Measurements from ENCODE around the gene ANKRD17.

Gene ANKRD17

DNA sequence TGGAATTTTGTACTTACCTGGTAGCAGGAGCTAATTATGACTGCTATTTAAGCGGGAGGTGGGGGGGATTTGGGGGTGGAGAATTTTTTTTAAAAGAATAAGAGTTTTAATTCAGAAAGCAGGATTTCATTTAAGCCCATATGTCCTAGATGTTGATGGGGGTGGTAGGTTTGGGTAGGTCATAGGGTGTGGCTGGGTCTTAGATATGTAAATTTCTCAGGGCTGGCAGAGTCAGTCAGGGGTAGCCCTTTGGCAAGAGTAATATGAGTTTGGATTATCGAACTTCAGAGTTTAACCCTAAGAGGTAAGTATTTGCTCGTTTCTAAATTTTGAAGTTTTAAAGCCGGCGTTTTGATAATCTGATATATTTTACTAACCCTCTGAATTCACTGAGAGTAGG, 153.9 kb downstream of the ANKRD17 start:
- no peak for DNase-seq

DNA sequence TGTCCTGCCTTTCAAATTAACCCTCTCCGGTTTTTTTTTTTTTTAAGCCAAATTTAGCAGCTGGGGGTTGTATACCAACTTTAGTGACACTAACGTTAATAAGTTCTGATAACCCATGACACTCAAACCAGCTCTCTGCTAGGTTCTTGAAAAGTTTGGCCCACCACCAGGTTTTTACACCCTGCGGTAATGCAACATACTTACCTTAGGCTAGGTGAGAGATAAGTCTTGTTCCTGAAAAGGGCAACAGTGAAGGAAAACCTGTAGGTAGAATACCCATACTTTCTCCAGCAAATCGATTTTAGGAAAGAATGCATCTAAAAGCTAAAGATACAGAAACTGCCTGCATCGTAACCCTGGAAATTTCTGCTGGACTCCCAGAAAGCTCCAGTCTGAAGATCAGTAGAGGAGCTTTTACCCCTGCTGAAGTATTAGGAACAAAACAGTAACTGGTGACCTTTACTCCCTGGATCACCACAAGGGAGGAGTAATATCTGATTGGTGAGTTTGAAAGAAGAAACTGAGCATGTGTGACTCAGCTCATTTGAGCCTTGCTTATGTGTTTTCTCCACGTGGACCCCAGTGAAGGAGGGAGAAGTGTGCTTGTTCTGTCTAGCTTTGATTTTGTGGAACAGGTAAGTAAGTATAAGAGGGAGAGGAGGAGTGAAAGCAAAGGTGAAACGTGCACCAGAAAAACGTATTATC, 154.6 kb downstream of the ANKRD17 start:
- DNase-seq: no peak

DNA sequence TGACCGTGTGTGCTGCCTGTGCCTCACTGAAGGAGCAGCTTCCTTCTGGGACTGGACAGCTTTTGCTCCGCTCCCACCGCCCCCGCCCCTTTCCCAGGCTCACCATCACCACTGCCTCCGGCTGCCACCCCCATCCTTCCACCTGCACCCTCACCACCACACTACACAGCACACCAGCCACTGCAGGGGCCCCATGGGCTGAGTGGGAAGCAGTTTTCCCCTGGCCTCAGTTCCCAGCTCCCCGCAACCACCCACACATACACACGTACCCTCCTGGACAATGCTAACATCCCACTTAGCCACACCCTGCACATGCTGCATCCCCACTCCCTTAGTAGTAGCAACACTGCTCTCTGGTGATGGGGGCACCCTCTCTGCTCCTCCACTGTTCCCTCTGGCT, 159.5 kb downstream of the ANKRD17 start:
- DNase-seq: no peak

DNA sequence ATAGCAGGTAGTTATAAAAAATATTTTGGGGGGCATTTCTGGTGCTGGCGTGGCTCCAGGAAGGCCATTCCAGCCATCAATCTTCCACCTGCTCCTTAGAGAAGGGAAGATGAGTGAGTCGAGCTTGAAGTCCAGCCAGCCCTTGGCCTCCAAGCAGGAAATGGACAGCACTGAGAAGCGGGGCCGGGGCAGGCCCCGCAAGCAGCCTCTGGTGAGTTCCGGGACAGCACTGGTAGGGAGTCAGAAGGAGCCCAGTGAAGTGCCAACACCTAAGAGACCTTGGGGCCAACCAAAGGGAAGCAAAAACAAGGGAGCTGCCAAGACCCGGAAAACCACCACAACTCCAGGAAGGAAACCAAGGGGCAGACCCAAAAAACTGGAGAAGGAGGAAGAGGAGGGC, 159.9 kb downstream of the ANKRD17 start:
- no peak for DNase-seq

DNA sequence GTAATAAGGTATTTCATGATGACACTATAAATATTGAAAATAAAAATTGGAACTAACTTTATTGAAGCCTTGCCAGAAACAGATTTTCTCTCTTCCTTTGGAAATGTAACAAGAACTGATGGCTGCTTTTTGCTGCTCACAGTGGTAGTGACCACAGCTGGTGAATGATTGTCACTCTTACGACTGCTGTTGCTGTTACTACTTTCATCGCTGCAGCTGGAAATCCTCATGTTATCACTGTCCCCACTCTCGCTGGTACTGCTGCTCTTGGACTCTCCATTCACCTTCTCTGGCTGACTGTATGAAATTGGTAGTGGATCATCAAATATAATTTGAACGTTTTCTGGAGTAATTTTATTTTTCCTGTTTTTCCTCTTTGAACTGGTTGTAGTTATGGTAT, 160.6 kb downstream of the ANKRD17 start:
- DNase-seq: no peak

DNA sequence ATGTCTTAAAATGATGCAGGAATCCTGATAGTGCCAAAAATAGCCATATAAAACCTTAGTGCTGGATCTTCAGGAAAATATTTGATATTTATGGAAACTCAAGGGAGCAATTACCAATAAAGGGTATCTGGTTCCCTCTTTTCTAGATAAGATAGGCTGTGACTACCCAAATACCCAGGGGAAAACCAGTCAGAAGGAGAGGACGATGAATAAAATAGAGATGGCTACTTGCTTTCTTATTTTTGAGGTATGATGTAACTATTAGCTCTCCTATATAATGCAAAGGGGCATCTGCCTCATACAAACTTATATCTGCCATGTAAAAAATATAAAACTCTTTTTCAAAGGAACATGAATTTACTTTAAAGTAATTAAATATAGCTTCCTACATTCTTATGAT, 165.7 kb downstream of the ANKRD17 start:
- no peak for DNase-seq

DNA sequence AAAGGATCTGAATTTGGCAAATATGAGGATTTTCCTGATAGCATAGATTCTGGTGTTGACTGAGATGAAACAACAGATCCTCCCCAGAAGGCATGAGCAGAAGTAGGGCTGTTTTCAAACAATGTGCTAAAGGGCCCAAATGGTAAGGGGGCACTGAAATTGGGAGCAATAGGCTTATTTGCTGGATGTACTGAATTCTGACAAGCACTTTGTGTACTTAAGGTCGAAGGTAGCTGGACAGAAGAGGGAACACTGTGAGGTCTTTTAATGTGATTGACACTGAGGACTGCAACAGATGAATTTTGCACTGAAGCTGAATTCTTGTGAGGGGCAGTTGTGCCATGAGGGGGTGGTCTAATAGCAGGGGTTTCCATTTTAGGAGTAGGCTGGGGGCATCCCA, 167.9 kb downstream of the ANKRD17 start:
- no peak for DNase-seq

DNA sequence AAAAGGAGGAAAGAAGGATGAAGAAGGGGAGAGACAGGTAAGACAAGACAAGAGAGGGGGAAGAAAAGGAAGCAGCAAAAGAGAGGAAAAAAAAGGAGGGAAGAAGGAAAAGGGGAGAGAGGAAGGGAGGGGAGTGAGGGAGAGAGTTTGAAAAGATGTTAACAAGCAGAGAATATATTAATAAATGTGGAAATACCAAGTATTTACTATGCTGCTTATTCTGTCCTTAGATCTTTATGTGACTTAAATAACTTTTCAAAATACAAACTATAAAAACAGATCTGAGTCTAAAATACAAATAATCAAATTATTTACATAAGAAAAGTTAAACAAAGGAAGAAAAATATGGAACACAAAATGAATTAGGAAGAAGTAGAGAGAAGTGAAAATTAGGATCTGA, 170.7 kb downstream of the ANKRD17 start:
- no peak for DNase-seq

DNA sequence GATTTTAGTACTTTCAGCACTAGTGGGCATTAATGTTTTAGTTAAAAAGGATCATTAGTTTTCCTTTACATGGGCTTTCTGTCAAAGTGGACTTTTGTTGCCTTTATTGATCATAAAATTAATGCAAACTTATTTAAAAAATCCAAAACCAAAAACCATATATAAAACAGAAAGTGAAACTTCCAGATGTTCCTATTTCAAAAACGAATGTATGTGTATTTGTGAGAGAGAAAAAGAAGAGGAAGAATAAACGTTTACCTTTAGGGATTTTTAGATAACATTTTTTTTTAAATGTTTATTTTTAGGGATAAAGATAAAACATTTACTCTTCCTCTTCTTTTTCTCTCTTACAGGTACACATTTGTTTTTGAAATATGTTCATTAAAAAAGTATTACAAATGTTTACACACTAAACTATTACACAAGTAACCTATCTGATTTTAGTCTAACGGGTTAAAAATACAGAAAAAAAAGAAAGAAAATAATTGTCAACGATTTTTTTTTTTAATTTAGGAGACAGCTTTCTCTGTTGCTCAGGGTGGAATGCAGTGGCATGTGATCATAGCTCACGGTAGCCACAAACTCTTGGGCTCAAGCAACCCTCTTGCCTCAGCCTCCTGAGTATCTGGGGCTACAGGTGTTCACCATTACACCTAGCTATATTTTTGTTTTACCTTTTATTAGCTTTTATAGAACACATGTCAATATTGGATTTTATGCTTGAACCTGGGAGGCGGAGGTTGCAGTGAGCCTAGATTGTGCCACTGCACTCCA, 172.3 kb downstream of the ANKRD17 start:
- no peak for DNase-seq

DNA sequence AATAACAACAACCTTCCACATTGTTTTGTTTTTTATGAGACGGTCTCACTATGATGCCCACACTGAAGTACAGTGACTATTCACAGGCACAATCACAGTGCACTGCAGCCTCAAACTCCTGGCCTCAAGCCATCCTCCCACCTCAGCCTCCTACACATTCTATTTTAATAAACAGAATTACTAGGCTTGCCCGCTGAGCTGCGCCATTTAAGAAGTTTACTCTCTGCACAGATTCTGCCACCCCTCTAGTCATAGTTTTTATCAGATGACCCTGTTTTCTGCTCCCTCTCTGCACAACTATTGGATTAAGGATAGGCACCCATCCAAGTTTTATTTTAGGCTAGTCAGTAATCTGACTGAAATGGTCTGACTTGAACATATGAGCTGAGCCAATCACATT, 177.8 kb downstream of the ANKRD17 start:
- DNase-seq: no peak

DNA sequence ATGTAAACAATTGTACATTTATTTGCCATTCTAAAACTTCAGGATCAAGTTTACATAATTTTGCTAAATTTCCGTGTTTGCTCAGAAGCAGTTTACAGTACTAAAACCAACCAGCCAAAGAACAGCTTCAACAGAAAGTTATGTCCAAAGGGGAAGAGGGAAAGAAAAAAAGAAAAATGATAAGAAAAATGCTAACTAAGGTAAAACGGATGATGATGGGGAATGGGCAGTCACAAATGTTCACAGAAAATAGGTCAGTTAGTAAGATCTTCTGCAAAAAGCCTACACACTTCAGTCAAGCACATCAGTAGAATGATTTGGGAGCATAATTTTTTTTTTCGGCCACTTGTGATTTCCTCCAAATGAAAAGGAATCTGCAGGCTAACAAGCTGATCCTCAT, 182.8 kb downstream of the ANKRD17 start:
- DNase-seq: no peak

DNA sequence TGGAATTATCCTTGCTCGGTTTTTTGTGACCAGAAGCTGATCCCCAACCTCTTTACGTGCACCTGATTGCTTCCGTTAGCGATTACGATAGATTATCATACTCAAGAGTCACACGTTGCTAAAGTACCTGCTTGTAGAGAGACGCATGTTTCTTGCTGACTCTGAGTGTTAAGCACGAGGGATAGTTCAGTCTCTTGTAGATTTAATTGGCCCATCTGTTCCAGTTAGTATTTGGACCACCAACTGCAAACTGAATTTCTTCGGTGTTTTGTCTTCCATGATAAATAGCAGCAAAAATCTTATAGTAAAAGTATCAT, 188.6 kb downstream of the ANKRD17 start:
- no peak for DNase-seq

DNA sequence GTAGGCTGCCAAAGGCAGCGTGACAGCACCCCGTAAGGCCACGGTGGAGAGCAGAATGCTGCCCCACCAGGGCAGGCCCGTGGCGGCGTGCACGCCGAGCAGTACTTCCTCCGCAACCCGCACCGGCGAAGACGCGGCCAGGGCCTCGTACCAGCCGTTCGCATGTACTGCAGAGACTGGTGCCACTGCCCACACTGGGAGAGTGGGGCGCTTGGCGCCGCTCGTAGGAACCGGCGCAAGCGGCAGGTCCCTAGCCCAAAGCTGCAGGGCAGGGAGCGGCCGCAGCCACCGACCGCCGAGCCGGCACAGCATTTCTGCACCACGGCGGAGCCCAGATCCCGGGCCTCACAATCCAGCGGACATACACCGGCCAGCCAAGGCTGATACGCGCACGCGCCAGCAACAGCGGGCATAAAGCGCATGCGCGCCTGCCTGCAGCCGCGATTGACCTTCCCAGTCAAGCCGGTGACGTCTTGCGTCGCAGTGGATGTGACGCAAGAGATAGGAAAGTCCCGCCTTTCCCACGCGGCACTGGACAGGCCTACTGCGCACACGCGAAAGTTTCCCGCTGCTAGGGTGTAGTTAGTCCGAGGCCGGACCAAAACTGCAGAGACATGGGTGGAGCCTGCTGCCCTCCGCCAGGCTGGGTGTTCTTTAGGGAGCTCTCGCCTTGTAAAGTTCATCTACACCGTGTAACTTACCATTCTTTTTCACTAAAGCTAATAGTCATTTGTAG, 189.1 kb downstream of the ANKRD17 start, which contains the start of gene COX18:
COX18 (minus strand) TSS at position 379 of the 736 bp plus-strand sequence; CDS start at position 312, 67 bp downstream.
- DNase-seq: peak; percentile 92

DNA sequence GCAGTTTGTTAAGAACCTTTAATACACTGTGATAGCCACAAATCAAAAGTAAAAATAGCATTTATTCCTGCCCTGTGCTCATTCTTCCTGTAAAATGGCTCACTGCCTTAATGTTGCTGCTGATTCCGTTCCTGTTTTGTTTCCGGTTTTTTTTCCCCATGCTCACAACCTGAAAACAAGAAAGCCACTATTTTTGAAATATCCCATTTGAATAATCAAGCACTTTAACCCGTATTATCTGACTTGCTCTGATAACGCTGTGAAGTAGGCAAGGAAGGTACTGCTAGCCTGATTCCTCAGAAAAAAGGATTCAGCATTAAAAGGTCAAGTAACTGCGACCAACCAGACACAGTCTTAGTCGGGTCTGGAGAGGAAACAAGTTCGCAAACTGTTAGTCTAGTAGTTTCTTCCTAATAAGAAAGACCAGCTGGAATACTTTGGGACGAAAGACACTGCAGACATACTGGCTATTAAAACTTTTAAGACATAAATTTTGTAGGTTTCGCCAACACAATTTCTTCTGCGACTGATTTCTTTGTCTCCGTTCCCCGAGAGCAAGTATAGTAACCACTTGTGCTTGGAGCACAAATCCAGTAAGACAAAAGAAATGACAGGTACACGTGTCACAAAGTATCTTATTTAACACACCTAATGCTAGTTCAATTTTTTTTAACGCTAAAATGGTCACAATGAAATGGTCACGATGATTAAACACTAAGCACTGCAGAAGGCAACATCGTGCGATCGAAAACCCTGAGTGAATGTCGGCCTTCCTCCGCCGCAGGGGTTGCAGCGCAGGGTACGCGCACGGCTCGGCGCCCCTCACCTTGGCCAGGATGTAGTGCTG, 189.9 kb downstream of the ANKRD17 start:
- DNase-seq: no peak

DNA sequence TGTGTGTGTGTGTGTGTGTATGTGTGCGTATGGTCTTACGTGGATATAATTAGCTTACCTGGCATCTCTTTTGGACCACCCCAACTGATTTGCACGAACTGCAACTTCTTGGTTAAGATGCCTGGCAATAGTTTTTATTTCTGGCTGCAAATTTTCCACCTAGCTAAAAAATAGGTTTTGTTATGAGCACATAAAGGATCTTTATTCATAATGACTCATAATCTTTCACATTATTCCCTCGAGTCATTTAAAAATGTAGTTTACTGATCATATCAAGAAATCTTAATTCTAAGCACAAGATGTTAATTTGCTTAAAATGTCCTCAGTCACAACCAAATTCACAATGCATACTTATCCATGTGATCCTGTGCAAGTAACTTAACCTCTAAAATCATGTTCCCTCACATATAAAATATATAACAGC, 190.6 kb downstream of the ANKRD17 start:
- DNase-seq: no peak

DNA sequence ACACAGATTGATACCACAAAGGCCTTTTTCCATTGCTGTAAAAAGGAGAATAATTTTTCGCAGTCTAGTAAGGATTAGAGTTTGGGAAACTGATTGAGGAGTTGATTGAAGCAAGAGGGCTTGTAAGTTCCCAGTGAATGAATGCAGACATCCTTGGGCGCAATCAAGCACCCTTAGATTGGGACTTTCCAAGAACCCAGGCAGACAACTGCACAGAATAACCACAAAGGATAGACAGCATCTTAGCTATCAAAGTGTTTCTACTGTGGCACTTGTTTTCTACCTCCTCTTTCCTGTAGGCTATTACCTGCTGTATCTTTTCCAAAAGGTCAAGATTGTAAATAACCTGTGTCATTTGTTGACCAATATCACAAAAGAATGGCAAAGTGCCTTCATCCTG, 191.7 kb downstream of the ANKRD17 start:
- no peak for DNase-seq

DNA sequence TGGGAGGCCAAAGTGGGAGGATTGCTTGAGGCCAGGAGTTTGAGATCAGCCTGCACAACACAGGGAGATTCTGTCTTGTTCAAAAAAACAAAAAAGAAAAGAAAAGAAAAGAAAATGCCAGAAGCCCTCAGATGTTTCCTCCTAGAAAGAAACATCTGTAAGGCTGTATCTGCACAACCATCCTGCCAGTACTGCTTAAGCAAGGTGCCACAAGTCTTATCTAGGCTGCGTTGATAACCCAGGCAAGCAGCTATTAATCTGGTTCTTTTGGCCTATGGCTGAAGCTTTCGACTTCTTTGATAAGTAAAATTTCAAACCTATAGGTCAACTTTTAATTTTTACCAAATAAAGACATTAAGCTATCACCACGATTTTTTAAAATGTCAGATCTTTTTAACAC, 192.2 kb downstream of the ANKRD17 start:
- DNase-seq: no peak

DNA sequence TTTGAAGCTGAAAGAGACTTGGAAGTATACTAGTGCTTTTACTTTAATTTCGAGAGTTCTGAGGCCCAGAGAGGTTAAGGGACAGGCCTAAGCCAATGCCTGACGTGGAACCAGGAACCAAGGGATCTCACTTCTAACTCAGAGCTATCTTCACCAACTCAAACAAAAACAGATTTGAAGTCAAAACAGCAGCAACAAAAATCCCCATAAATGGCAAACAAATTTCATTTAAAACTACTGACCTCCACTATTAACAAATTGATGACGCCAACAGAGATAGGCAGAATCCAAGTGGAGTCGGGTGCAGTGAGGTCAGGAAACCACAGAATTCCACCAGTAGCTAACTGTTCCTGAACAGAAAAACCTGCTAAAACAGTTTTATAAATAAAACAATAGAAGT, 194.1 kb downstream of the ANKRD17 start:
- DNase-seq: no peak

DNA sequence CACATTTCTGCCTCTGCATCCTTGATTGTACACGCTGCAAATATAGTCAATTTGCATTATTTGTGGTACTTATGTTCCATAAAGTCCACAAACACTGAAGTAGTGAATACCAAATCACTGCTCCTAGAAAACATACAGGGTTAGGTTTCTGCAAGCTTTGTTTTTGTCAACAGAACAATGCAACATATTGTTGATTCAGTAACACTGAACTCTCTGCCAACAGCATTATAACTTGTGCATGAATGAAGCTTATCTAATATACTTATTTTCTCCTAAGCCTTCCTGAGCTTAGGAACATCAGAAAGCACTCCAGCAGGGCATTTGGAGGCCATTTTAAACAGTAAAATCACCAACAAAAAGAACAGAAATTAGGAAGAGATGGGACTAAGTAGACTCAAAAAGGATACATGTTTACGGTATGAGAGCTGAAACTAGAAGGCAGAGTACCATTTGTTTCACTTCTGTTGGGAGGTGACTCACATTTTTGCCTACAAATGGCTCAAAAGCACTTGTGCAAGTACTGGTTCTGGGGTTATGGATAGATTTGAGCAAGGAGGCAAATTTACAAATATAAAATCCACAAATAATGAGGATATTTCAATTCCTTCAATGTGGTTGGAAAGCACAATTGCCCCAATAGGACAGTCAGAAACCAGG, 203.2 kb downstream of the ANKRD17 start:
- DNase-seq: no peak

DNA sequence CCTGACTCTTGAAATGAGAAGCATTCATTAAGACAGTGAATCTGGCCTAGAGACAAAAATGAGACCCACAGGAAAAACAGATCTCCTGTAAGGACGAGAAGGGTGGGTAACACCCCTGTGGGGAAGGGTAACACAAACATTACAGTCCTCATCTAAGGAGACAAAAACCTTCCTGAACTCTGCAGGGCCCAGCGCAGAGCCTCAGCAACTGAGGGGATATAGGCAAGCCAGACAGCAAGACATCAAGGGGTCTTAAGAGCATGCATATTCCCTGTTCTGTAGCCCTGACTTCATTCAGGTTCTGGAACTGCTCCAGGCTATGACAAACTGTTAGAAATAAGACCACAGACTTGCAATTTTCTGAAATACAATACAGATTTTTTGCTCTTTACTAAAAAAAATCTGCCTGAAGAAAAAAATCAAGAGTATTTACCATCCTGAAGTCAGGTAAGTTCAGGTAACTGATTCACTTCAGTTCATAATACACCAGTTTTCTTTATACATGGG, 204.6 kb downstream of the ANKRD17 start:
- DNase-seq: no peak

DNA sequence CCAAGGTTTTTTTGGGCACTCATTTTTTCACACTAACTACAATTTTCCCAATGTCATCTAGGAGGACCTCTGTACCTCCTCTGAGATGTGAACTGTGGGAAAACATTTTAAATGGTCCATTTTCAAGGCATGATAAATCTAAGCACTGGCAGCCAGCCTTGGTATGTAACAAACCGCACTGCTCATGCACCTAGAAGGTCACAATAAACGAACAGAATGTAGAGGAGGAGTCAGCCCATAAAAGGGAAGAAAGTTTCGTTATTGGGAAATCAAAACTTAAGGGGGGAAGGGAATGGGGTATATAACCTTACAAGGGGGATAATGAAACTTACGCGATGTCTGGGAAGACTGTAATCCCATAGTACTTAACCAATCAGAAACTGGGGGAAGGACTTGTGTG, 205.5 kb downstream of the ANKRD17 start:
- no peak for DNase-seq

DNA sequence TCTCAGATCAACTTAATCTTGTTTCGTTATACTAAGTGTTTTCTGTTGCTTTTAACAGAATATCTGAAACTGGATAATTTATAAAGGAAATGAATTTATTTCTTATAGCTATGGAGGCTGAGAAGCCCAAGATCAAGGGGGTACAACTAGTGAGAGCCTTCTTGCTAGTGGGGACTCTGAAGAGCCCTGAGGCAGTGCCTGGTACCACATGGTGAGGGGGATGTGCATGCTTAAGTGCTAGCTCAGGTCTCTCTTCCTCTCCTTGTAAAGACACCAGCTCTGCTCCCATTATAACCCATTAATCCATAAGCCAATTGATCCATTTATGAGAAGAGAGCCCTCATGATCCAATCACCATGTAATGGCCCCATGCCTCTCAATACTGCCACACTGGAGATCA, 207.0 kb downstream of the ANKRD17 start:
- DNase-seq: no peak
